ENCODE measurements around the gene DIRAS1. TPM values are rescaled to one million over a fixed set of nuclear protein-coding genes. Genes with fewer than 3 reads are reported as not detected.
"Not testable (repeated sequence)": the region's sequence is repeated elsewhere in the genome, so short reads cannot be mapped to it uniquely, and the experiment has no call there.

DIRAS1 gene
- total RNA-seq, 1 experiment from 2014 or later = 0.96 TPM

DNA sequence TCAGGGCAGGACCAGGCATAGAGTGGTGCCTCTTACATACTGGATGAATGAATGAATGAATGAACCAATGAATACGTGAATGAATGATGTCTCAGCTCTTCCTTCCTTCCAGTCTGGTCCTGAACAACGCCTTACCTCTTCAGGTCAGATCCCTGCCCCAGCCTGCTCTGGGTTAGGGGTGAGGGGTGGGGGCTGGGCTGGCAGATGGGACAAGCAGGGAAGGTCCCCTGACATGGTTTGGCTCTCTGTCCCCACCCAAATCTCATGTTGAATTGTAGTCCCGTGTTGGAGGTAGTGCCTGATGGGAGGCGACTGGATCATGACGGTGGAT, 9.3 kb downstream of the DIRAS1 start:
- DNase-seq (ENCODE audit: low read depth) = no peak

DNA sequence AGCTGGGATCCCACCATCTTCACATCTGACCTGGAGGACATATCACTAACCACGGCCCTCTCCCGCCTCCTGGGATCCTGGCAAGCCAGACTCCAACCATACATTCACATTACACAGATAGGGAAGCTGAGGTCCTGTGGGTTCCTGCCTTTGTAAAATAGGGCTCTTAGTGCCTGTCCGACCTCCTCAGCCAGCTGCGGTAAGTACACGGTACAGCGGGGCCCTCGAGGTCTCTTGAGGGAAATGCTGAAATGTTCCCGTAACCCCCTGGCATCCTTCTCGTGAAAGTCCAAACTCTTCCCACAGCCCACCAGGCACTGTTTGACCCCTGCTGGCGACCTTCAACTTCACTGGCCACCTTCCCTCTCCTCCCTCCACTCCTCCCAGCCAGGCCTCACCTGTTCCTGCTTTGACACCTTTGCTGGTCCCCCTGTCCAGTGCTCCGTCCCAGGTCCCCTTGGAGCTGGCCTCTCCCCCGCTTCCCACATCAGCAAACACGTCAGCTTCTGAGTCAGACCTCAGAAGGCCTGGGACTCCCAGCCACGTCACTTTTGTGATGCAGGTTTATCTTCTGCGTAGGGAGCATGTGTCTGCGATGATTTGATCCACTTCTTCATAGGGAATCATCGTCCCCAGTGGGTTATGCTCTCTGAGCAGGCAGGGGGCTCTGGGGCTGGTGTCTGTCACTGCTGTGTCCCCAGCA, 9.8 kb downstream of the DIRAS1 start:
- peak; percentile 56 for DNase-seq (ENCODE audit: low read depth)

DNA sequence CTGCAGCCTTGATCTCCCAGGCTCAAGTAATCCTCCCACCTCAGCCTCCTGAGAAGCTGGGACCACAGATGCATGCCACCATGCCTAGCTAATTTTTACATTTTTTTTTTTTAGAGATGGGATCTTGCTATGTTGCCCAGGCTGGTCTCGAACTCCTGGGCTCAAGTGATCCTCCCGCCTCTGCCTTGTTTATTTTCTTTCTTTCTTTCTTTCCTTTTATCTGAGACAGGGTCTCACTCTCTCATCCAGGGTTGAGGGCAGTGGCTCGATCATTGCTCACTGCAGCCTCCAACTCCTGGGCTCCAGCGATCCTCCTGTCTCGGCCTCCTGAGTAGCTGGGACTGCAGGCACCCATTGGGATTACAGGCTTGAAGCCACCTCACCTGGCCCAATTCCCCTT, 14.9 kb downstream of the DIRAS1 start:
- no peak for DNase-seq (ENCODE audit: low read depth)

DNA sequence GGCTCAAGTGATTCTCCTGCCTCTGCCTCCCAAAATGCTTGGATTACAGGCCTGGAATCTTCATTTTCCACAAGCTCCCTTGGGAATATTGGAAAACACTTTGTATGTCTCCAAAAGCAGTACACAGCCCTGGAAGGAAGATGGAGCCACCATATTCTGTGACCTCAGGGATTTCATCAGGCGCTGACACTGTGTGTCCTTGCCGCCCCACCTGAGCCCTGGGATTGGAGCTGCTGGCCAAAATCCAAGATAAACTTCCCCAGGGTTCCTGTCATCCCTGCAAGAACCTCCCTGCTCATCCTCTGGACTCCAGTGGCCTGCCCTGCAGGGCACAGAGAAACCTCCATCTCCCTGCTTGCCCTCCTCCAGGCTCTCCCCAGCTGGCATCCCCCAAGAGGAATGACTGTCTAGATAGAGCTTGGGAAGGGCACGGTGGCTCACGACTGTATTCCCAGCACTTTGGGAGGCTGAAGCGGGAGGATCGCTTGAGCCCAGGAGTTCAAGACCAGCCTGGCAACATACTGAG, 17.4 kb downstream of the DIRAS1 start:
- DNase-seq (ENCODE audit: low read depth) = no peak

DNA sequence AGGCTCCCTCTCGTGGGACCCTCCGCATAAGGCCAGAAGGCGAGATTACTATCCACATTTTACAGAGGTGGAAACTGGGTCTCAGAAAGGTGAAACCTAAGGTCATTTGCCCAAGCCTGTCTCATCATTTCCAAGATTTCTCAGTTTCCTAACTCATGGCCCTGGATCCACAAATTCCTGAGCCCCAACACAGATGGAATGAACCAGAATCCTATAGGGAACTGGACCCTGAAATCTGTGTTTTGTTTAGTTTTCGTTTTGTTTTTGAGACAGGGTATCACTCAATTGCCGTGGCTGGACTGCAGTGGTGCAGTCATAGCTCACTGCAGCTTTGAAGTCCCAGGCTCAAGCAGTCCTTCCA, 18.1 kb downstream of the DIRAS1 start:
- no peak for DNase-seq (ENCODE audit: low read depth)

GRCh38 chr19:2702170-2703076, 18.7 kb downstream of the DIRAS1 start, which contains the start of gene GNG7:
Gene GNG7, minus strand, starts transcription at chr19:2702694. Its CDS starts 182,006 bp downstream, at chr19:2520688.
- peak; percentile 85 for DNase-seq (ENCODE audit: low read depth)

GRCh38 chr19:2701361-2702169, 19.6 kb downstream of the DIRAS1 start:
- no peak for DNase-seq (ENCODE audit: low read depth)

- DNase-seq (ENCODE audit: low read depth) = no peak
These were observed 20.4 kb downstream of the DIRAS1 start for GRCh38 chr19:2700660-2701360.

DNA sequence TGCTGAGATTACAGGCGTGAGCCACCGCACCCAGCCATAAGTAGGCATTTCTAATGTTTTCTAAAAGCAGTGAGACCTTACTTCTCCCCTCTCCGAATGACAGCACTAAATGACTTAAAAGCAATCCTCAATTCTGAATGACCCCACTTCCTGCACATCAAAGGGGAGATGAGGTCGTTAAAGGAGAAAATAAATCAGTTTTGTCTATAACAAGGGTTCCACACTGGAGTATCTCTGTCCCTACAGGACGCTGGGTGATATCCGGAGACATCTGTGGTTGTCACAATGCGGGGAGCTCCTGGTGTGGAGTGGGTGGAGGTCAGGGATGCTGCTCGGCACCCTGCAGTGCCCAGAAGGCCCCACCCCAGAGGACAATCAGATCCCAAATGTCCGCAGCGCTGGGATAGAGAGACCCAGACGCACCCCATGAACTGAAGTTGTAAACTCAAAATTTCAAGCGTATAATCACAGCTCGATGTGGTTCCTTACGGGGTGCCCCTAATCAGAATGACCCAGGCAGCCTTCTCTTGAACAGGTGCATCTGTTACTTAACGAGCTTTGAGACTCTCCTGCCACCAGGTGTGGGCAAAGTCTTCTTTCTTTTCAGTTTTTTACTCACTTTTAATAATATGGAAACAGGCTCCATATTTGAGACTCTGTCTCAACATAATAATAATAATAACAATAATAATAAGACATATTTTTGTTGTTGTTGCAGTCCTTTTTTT, 21.6 kb downstream of the DIRAS1 start:
- DNase-seq (ENCODE audit: low read depth) = no peak

DNA sequence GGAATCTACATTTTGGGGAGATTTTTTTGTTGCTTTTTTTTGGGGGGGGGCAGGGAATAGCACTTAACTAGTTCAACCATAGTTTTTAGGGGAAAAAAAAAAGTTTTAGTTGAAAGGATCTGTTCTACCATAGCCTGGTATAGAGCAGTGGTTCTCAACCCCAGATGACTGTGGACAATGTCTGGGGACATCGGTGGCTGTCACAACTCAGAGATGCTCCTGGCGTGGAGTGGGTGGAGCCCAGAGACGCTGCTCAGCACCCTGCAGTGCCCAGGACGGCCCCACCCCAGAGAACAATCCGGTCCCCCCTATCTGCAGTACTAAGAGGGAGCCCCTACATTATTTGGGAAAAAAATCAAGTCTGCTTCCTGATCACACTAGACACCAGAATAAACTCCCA, 27.0 kb downstream of the DIRAS1 start:
- DNase-seq (ENCODE audit: low read depth) = no peak

GRCh38 chr19:2693492-2694160, 27.5 kb downstream of the DIRAS1 start:
- DNase-seq (ENCODE audit: low read depth) = no peak

DNA sequence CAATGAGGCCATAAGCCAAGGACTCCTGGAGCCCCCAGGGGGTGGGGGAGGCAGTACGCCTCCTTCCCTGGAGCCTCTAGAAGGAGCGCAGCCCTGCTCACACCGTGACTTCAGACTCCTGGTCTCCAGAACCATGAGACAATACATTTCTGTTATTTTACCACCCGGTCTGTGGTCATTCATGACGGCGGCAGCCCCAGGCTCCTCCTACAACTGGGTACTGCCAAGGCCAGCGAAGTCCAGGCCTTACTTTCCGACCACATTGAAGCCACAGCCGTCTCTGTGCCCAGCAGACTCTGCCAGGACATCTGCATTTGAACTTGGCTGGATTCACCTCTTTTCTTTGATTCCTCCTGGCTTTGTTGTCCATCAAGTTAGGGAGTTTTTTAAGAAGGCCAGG, 29.2 kb downstream of the DIRAS1 start:
- peak; percentile 23 for DNase-seq (ENCODE audit: low read depth)

GRCh38 chr19:2690856-2691255, 30.3 kb downstream of the DIRAS1 start:
- no peak for DNase-seq (ENCODE audit: low read depth)

- DNase-seq (ENCODE audit: low read depth) = no peak
These were observed 34.8 kb downstream of the DIRAS1 start for GRCh38 chr19:2686360-2686759.

- no peak for DNase-seq (ENCODE audit: low read depth)
These were observed 35.9 kb downstream of the DIRAS1 start for GRCh38 chr19:2685204-2685704.

GRCh38 chr19:2683430-2684003, 37.7 kb downstream of the DIRAS1 start:
- no peak for DNase-seq (ENCODE audit: low read depth)

DNA sequence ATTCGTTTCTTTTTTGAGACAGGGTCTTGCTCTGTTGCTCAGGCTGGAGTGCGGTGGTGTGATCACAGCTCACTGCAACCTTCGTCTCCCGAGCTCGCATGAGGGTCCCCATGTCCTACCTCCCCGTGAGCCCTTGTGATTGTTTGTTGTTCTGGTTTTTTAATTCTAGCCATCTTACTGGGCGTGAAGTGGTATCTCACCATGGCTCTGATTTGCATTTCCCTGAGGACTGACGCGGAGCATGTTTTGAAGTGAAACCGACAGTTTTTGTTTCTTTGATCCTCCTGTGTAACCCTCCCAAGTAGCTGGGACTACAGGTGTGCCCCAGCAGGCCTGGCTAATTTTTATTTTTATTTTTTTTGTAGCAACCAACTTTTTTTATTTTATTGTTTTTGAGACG, 40.4 kb downstream of the DIRAS1 start:
- DNase-seq (ENCODE audit: low read depth) = no peak

GRCh38 chr19:2679439-2679838, 41.7 kb downstream of the DIRAS1 start:
- DNase-seq (ENCODE audit: low read depth) = no peak

GRCh38 chr19:2678948-2679347, 42.2 kb downstream of the DIRAS1 start:
- DNase-seq (ENCODE audit: low read depth) = not testable (repeated sequence)

All from RPMI7951 (cell line).